ENCODE data around the gene DUOXA1. TPM values are rescaled to one million over a fixed set of nuclear protein-coding genes. Genes with fewer than 3 reads are reported as not detected.

DUOXA1 gene
- polyA plus RNA-seq, 1 donor (not counting 4 experiments of a cell fraction or from before 2014, with no cell fraction given), result 15.1 TPM

DNA sequence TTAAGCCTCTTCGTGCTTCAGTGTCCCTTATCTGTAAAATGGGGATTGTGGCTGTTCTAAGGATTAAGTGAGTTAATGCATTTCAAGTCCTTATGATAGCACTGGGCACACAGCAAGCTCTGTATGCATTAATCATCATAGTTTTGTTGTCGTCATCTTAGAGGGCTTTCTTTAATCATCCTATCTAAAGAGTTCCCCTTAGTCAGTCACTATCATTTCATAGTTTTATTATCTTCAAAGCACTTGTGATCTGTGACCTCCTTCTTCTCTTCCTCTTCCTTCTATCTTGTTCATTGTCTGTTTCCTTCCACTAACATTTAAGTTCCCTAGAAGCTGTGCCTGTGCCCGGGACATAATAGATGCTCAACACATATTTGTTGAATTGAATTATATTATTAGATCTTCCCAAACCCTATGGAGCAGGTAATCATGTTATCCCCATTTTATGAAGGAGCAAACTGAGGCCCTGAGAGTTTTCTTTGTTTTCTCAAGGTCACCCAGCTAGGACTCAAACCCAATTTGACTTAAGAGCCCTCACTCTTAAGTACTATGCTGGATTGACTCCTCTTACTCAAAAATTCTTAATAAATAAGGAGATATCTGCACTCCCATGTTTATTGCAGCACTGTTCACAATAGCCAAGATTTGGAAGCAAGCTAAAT, 39.8 kb downstream of the DUOXA1 start:
- H3K79me2 ChIP-seq (ENCODE audit: control insufficient read depth, insufficient read depth, low read length), result no peaks in the 10 kb centered on the region
- H3K27ac ChIP-seq (ENCODE audit: control insufficient read depth, insufficient read depth, low read length), result no peak overlapping the region
- no peaks in the 10 kb centered on the region for H4K20me1 ChIP-seq (ENCODE audit: control insufficient read depth, extremely low read depth, insufficient read depth, low read length)
- H3K9me1 ChIP-seq (ENCODE audit: control insufficient read depth, extremely low read depth, insufficient read depth, low read length), result no peaks in the 10 kb centered on the region
- TF ChIP-seq, protein P1, sequence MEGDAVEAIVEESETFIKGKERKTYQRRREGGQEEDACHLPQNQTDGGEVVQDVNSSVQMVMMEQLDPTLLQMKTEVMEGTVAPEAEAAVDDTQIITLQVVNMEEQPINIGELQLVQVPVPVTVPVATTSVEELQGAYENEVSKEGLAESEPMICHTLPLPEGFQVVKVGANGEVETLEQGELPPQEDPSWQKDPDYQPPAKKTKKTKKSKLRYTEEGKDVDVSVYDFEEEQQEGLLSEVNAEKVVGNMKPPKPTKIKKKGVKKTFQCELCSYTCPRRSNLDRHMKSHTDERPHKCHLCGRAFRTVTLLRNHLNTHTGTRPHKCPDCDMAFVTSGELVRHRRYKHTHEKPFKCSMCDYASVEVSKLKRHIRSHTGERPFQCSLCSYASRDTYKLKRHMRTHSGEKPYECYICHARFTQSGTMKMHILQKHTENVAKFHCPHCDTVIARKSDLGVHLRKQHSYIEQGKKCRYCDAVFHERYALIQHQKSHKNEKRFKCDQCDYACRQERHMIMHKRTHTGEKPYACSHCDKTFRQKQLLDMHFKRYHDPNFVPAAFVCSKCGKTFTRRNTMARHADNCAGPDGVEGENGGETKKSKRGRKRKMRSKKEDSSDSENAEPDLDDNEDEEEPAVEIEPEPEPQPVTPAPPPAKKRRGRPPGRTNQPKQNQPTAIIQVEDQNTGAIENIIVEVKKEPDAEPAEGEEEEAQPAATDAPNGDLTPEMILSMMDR (optimal IDR thresholded peaks at IDR 0.05 in 1 of 3, IDR thresholded peaks at IDR 0.05 in 1 of 3, conservative IDR thresholded peaks at IDR 0.05 in 1 of 3; ENCODE audit: extremely low read depth in 1 of 3, insufficient read depth in 2 of 3, low read length in 3 of 3), result no peak
- no peak for TF ChIP-seq EZH2 (IDR thresholded peaks at IDR 0.05; ENCODE audit: low read length)
- no peak overlapping the region for H3K4me3 ChIP-seq (ENCODE audit: control insufficient read depth in 2 of 3, extremely low read depth in 1 of 3, insufficient read depth in 2 of 3, low read depth in 1 of 3, low read length in 3 of 3)
- H3K4me2 ChIP-seq (ENCODE audit: control insufficient read depth, extremely low read depth, insufficient read depth, low read depth, low read length), result no peak overlapping the region
- no peak for DNase-seq (ENCODE audit: low read depth, low spot score)
- no peak overlapping the region for H2AFZ ChIP-seq (ENCODE audit: control insufficient read depth, low read length)
- H3K4me1 ChIP-seq (ENCODE audit: control insufficient read depth, extremely low read depth, insufficient read depth, low read length), result no peaks in the 10 kb centered on the region
- no peak overlapping the region for H3K9ac ChIP-seq (ENCODE audit: control insufficient read depth, extremely low read depth, insufficient read depth, low read length)
- dilution Hi-C loops (cut with MboI; ENCODE audit: extremely low pct_ligation_motif_present, low sequenced_read_pairs), result no loop called here
- no peaks in the 10 kb centered on the region for H3K36me3 ChIP-seq (ENCODE audit: control insufficient read depth in 2 of 2, extremely low read depth in 1 of 2, insufficient read depth in 2 of 2, low read length in 2 of 2)
- no peak for FAIRE-seq
- peaks cover 10% of the 10 kb centered on the region for H3K27me3 ChIP-seq (ENCODE audit: control insufficient read depth, extremely low read depth, insufficient read depth, low read length)
- H3K9me3 ChIP-seq (ENCODE audit: control insufficient read depth, low read depth, low read length), result no peaks in the 10 kb centered on the region

DNA sequence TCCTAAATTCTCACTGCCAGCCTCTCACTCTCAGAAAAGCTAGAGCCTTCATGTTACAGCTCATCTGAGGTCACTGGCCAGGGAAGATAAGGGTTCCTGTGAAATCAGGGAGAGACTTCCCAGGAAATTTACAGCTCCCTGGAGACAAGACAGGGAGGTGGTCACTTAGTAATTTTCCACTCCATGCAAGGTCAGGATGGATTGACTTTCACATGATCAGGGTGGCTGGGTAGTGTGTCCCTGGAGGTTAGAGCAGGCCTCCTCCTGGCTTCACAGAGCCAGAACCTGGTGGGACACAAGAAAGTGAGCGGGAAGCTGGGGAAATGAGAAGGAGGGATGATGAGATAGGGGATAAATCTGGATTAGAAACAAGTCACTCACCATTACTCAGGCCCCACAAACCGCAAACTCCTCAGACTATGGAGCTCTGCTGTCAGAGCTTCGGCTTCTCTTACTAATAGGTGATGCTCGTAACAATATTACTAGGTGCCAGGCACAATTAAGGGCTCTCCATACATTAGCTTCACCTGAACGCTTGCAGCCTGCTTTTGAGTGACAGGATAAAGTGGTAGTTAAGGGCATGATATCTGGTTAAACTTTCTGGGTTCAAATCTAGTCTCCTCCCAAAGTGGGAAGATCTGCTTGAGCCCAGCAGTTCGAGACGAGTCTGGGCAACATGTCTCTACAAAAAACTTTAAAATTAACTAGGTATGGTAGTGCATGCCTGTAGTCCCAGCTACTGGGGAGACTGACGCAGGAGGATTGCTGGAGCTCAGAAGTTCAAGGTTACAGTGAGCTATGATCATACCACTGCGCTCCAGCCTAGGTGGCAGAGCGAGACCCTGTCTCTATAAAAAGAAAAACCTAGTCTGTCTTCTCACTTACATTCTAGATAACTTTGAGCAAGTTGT, 40.6 kb downstream of the DUOXA1 start:
- H3K9ac ChIP-seq (ENCODE audit: control insufficient read depth, extremely low read depth, insufficient read depth, low read length), result no peak overlapping the region
- H3K79me2 ChIP-seq (ENCODE audit: control insufficient read depth, insufficient read depth, low read length), result no peaks in the 10 kb centered on the region
- peaks cover 10% of the 10 kb centered on the region for H3K27me3 ChIP-seq (ENCODE audit: control insufficient read depth, extremely low read depth, insufficient read depth, low read length)
- no peak overlapping the region for H3K27ac ChIP-seq (ENCODE audit: control insufficient read depth, insufficient read depth, low read length)
- FAIRE-seq (no peak), DNase-seq (ENCODE audit: low read depth, low spot score) (no peak)
- H3K4me3 ChIP-seq (ENCODE audit: control insufficient read depth in 2 of 3, extremely low read depth in 1 of 3, insufficient read depth in 2 of 3, low read depth in 1 of 3, low read length in 3 of 3), result no peak overlapping the region
- no peaks in the 10 kb centered on the region for H4K20me1 ChIP-seq (ENCODE audit: control insufficient read depth, extremely low read depth, insufficient read depth, low read length)
- dilution Hi-C loops (cut with MboI; ENCODE audit: extremely low pct_ligation_motif_present, low sequenced_read_pairs), result no loop called here
- no peaks in the 10 kb centered on the region for H3K36me3 ChIP-seq (ENCODE audit: control insufficient read depth in 2 of 2, extremely low read depth in 1 of 2, insufficient read depth in 2 of 2, low read length in 2 of 2)
- no peaks in the 10 kb centered on the region for H3K4me1 ChIP-seq (ENCODE audit: control insufficient read depth, extremely low read depth, insufficient read depth, low read length)
- H2AFZ ChIP-seq (ENCODE audit: control insufficient read depth, low read length), result no peak overlapping the region
- H3K9me3 ChIP-seq (ENCODE audit: control insufficient read depth, low read depth, low read length), result no peaks in the 10 kb centered on the region
- no peaks in the 10 kb centered on the region for H3K9me1 ChIP-seq (ENCODE audit: control insufficient read depth, extremely low read depth, insufficient read depth, low read length)
- H3K4me2 ChIP-seq (ENCODE audit: control insufficient read depth, extremely low read depth, insufficient read depth, low read depth, low read length), result no peak overlapping the region
- no peak for TF ChIP-seq EZH2 (IDR thresholded peaks at IDR 0.05; ENCODE audit: low read length)
- TF ChIP-seq, protein P1 (optimal IDR thresholded peaks at IDR 0.05 in 1 of 3, IDR thresholded peaks at IDR 0.05 in 1 of 3, conservative IDR thresholded peaks at IDR 0.05 in 1 of 3; ENCODE audit: extremely low read depth in 1 of 3, insufficient read depth in 2 of 3, low read length in 3 of 3), result no peak

Data from keratinocyte (primary cell).